PFSK-1 (cell line): ENCODE results near the gene FKBP1A.

Experiments
- POLR2AphosphoS5 ChIP-seq: IDR thresholded peaks from 2 replicates; pipeline ENCODE4 v1.6.1; 2012; ENCODE audit warnings: low read depth, mild to moderate bottlenecking, control low read depth, low read length, moderate library complexity
- REST ChIP-seq, 2 experiments: IDR thresholded peaks; 2 replicates each; pipeline versions ENCODE4 v1.6.1 to v1.8.0; 2011 to 2012; ENCODE audit warnings: low read depth in 2 of 2, low read length in 2 of 2, control low read depth in 1 of 2, inconsistent platforms in 1 of 2, mild to moderate bottlenecking in 1 of 2, moderate library complexity in 1 of 2; ENCODE audit not compliant: insufficient read depth in 1 of 2
- SIN3A ChIP-seq: IDR thresholded peaks from 2 replicates; pipeline ENCODE4 v1.6.1; 2012; ENCODE audit warnings: mild to moderate bottlenecking, low read length, moderate library complexity, borderline replicate concordance; ENCODE audit not compliant: insufficient read depth

- TF ChIP-seq POLR2AphosphoS5 = no peak
- no peak for TF ChIP-seq REST (IDR thresholded peaks at IDR 0.05; ENCODE audit: insufficient read depth in 1 of 2, low read depth in 2 of 2, low read length in 2 of 2)
- no peak for TF ChIP-seq SIN3A
Measured at GRCh38 chr20:1381753-1382591, 10.9 kb downstream of the FKBP1A start.
